GM18505 (cell line): ENCODE data around the gene SGK1.
"Not testable (repeated sequence)": the region's sequence is repeated elsewhere in the genome, so short reads cannot be mapped to it uniquely, and the experiment has no call there.

Source experiments
- ATAC-seq: cut with Tn5 transposase; IDR thresholded peaks from one replicate; pipeline ENCODE4 v1.9.1; 2021; ENCODE audit not compliant: unreplicated experiment
- POLR2A ChIP-seq: IDR thresholded peaks from 4 replicates; pipeline ENCODE4 v1.6.1; 2011; ENCODE audit warnings: borderline replicate concordance; ENCODE audit not compliant: insufficient read depth, insufficient read length; ENCODE audit errors: extremely low read depth

Gene SGK1

GRCh38 chr6:134308800-134309199, 9.1 kb downstream of the SGK1 start:
- TF ChIP-seq POLR2A: no peak

GRCh38 chr6:134307870-134308269, 10.0 kb downstream of the SGK1 start:
- no peak for TF ChIP-seq POLR2A

More at GRCh38 chr6:134308800-134309199, 9.1 kb downstream of the SGK1 start:
- no peak for ATAC-seq

GRCh38 chr6:134307075-134307474, 10.8 kb downstream of the SGK1 start:
- no peak for TF ChIP-seq POLR2A
- no peak for ATAC-seq

More at GRCh38 chr6:134307870-134308269, 10.0 kb downstream of the SGK1 start:
- no peak for ATAC-seq

GRCh38 chr6:134304381-134304780, 13.5 kb downstream of the SGK1 start:
- ATAC-seq: not testable (repeated sequence)

- ATAC-seq: no peak
- no peak for TF ChIP-seq POLR2A
Measured at GRCh38 chr6:134303891-134304290, 14.0 kb downstream of the SGK1 start.

GRCh38 chr6:134299236-134299635, 18.7 kb downstream of the SGK1 start:
- no peak for ATAC-seq
- no peak for TF ChIP-seq POLR2A

GRCh38 chr6:134296762-134297161, 21.1 kb downstream of the SGK1 start:
- TF ChIP-seq POLR2A: no peak
- no peak for ATAC-seq

- no peak for TF ChIP-seq POLR2A
- ATAC-seq: no peak
Measured at GRCh38 chr6:134295953-134296553, 21.9 kb downstream of the SGK1 start.

- no peak for TF ChIP-seq POLR2A
- ATAC-seq: no peak
Measured at GRCh38 chr6:134293659-134294161, 24.2 kb downstream of the SGK1 start.

GRCh38 chr6:134291156-134291555, 26.8 kb downstream of the SGK1 start:
- no peak for ATAC-seq
- no peak for TF ChIP-seq POLR2A

- no peak for TF ChIP-seq POLR2A
- no peak for ATAC-seq
Measured at GRCh38 chr6:134289204-134289575, 28.7 kb downstream of the SGK1 start.

- peak; percentile 65 for ATAC-seq
- no peak for TF ChIP-seq POLR2A
Measured at GRCh38 chr6:134288538-134289203, 29.2 kb downstream of the SGK1 start.

GRCh38 chr6:134287859-134288537, 29.9 kb downstream of the SGK1 start:
- TF ChIP-seq POLR2A: no peak
- peak; percentile 31 for ATAC-seq

GRCh38 chr6:134282816-134283215, 35.1 kb downstream of the SGK1 start:
- TF ChIP-seq POLR2A: no peak

More at GRCh38 chr6:134282816-134283215, 35.1 kb downstream of the SGK1 start:
- ATAC-seq: no peak
